ENCODE results near the gene UBE3C.

The UBE3C gene

DNA sequence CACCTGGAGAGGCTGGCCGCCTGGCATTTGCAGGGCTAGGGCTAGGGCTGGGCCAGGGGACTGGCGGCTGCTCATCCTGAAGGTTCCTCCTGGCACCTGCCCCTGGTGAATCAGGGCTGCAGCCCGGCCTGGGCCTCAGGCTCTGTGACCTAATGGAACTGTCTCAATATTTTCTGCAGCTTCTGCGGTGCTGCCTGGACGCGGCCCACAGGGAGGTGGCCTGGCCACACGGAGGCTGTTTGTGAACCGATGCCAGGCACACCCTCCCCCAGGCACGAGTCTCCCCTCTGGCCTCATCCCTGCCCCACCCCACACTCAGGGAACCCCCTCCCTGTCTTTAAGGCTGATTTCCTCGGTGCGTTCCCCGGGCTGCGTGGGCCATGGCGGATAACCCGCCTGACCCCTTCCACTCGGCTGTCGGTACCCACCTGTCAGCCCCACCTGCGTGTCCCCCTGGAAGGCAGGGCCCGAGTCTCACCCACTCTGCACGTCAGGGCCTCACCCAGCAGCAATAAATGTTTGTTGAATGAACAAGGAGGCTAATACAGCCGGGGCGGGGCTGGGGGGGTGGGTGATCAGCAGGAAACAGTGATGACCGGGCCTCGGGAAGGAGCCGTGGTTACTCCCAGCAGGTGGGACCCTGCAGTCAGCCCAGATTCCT lies 143.5 kb downstream of the UBE3C start:
- DNase-seq (ENCODE audit: low read depth, low spot score): no peak
- POLR2A ChIA-PET: interaction anchor here (0.7 kb wide), 1 partner anchor 1483 kb away, joined by 3 read pairs; no protein-coding TSS in a partner anchor
- TF ChIP-seq, protein P1, sequence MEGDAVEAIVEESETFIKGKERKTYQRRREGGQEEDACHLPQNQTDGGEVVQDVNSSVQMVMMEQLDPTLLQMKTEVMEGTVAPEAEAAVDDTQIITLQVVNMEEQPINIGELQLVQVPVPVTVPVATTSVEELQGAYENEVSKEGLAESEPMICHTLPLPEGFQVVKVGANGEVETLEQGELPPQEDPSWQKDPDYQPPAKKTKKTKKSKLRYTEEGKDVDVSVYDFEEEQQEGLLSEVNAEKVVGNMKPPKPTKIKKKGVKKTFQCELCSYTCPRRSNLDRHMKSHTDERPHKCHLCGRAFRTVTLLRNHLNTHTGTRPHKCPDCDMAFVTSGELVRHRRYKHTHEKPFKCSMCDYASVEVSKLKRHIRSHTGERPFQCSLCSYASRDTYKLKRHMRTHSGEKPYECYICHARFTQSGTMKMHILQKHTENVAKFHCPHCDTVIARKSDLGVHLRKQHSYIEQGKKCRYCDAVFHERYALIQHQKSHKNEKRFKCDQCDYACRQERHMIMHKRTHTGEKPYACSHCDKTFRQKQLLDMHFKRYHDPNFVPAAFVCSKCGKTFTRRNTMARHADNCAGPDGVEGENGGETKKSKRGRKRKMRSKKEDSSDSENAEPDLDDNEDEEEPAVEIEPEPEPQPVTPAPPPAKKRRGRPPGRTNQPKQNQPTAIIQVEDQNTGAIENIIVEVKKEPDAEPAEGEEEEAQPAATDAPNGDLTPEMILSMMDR (IDR thresholded peaks at IDR 0.05; ENCODE audit: insufficient read depth, low read length, missing control alignments): no peak
- CTCF ChIA-PET: interaction anchor here (1.1 to 1.8 kb wide), 3 partner anchors 9 to 10 kb away, joined by 4 to 14 read pairs (median 4); no protein-coding TSS in a partner anchor
- H3K4me3 ChIP-seq (ENCODE audit: low read depth, low read length): no peak overlapping the region

GRCh38 chr7:157284229-157285014 lies 145.7 kb downstream of the UBE3C start:
- CTCF ChIA-PET: interaction anchor here (1.0 to 1.8 kb wide), 2 partner anchors 11 to 14 kb away, joined by 4 to 14 read pairs; no protein-coding TSS in a partner anchor
- TF ChIP-seq, protein P1 (IDR thresholded peaks at IDR 0.05; ENCODE audit: insufficient read depth, low read length, missing control alignments): no peak
- H3K4me3 ChIP-seq (ENCODE audit: low read depth, low read length): no peak overlapping the region
- POLR2A ChIA-PET: no interaction called here
- DNase-seq (ENCODE audit: low read depth, low spot score): no peak

DNA sequence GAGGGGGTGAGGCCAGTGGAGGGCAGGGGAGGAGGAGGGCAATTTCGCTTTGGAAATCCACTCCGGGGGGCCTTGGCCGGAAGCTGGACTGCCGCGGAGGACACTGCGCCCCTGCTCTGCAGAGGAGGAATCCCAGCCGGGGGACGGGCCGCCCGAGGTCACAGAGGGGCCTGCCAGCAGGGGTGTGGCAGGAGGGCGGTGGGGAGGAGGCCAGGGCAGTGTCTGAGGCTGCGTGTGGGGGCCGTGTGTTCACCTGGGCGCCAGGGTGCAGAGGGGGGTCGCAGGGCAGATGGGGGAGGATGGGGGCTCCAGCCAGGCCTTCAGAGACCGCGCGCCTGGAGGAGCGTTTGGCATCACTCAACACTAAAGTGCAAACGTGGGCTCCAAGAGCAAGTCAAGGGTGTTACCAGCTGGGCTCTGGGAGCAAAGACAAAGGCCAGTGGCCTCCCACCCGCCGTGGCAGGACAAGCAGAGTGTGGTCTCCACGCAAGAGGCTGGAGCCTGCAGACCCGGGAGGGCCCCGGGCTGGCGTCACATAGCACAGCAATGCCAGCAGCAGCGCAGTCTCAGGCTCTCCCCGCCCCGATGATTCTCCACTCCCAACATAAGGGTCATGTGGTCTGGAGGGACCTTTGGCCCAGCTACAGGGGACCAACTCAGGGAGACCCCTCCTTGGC lies 152.8 kb downstream of the UBE3C start:
- ChIA-PET CTCF (interaction anchor here (1.5 kb wide), 1 partner anchor 49 kb away, joined by 3 read pairs; no protein-coding TSS in a partner anchor), POLR2A (interaction anchor here (0.5 kb wide), 1 partner anchor 96 kb away, joined by 3 read pairs; no protein-coding TSS in a partner anchor)
- no peak for DNase-seq (ENCODE audit: low read depth, low spot score)
- TF ChIP-seq, protein P1 (IDR thresholded peaks at IDR 0.05; ENCODE audit: insufficient read depth, low read length, missing control alignments): no peak
- H3K4me3 ChIP-seq (ENCODE audit: low read depth, low read length): no peak overlapping the region

DNA sequence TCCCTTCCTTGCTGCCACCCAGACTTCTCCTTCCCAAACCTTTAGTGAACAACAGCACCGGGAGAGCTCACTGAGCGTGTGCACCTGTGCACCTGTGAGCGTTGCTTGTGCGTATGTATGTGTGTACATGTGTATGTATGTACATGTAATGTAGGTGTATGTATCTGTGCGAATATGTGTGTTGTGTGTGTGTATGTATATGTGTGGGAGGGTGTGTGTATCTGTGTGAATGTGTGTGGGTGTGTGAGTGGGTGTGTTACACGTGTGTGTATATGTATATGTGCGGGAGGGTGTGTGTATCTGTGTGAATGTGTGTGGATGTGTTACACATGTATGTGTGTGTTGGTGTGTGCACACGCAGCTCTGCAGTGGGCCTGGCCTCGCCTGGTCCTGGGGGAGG lies 153.5 kb downstream of the UBE3C start:
- no peak overlapping the region for H3K4me3 ChIP-seq (ENCODE audit: low read depth, low read length)
- ChIA-PET CTCF (no interaction called here), POLR2A (interaction anchor here (0.5 kb wide), 1 partner anchor 95 kb away, joined by 3 read pairs; no protein-coding TSS in a partner anchor)
- no peak for DNase-seq (ENCODE audit: low read depth, low spot score)
- TF ChIP-seq, protein P1 (IDR thresholded peaks at IDR 0.05; ENCODE audit: insufficient read depth, low read length, missing control alignments): no peak

- TF ChIP-seq, protein P1 (IDR thresholded peaks at IDR 0.05; ENCODE audit: insufficient read depth, low read length, missing control alignments): no peak
- H3K4me3 ChIP-seq (ENCODE audit: low read depth, low read length): no peak overlapping the region
- ChIA-PET POLR2A (no interaction called here), CTCF (no interaction called here)
- no peak for DNase-seq (ENCODE audit: low read depth, low spot score)
Observed at GRCh38 chr7:157292770-157293412, 154.2 kb downstream of the UBE3C start.
